C4-2B (cell line): Measurements from ENCODE around the gene ITPKB.
A peak's percentile ranks its signal among the peaks of the same experiment; 100 is the strongest.

Experiments
- H3K27ac ChIP-seq: fragments of 450-650 bp; 2 replicates; pipeline ENCODE4 v1.5.1; 2017
- CTCF ChIP-seq: fragments of 450-650 bp; conservative IDR thresholded peaks from 2 replicates; pipeline ENCODE4 v1.5.1; 2017; ENCODE audit warnings: mild to moderate bottlenecking
- ZFX ChIP-seq: fragments of 450-650 bp; IDR thresholded peaks from 2 replicates; pipeline ENCODE4 v1.6.1; 2017

The ITPKB gene

GRCh38 chr1:226679853-226680516, 59.1 kb downstream of the ITPKB start:
- H3K27ac ChIP-seq, result no peak overlapping the region
- TF ChIP-seq ZFX (no peak), CTCF (no peak)

GRCh38 chr1:226679262-226679661, 59.8 kb downstream of the ITPKB start:
- no peak overlapping the region for H3K27ac ChIP-seq

GRCh38 chr1:226678701-226679100, 60.4 kb downstream of the ITPKB start:
- no peak overlapping the region for H3K27ac ChIP-seq
- TF ChIP-seq ZFX (no peak), CTCF (no peak)

More at GRCh38 chr1:226679262-226679661, 59.8 kb downstream of the ITPKB start:
- no peak for TF ChIP-seq CTCF
- TF ChIP-seq ZFX, result no peak

- TF ChIP-seq ZFX (no peak), CTCF (no peak)
- H3K27ac ChIP-seq, result no peak overlapping the region
Observed at GRCh38 chr1:226678251-226678650, 60.8 kb downstream of the ITPKB start.

- no peak for TF ChIP-seq CTCF
- no peak for TF ChIP-seq ZFX
- peak overlapping the region; percentile 68 for H3K27ac ChIP-seq
Observed at GRCh38 chr1:226677027-226678020, 61.8 kb downstream of the ITPKB start.

GRCh38 chr1:226676381-226676780, 62.7 kb downstream of the ITPKB start:
- peak overlapping the region; percentile 68; the same call in 1 of the 2 replicates for H3K27ac ChIP-seq

More at GRCh38 chr1:226676381-226676780, 62.7 kb downstream of the ITPKB start:
- TF ChIP-seq CTCF (no peak), ZFX (no peak)
